ENCODE results near the gene FGD1. TPM values are rescaled to one million over a fixed set of nuclear protein-coding genes. Genes with fewer than 3 reads are reported as not detected.

The FGD1 gene
- total and polyA plus RNA-seq, 2 of the 4 experiments (the other 2 are of a cell fraction) = 2.0 to 12.3 TPM

- Histone ChIP-seq H3K79me1 (ENCODE audit: low read depth in 1 of 2, low read length in 2 of 2) (peaks cover 0 to 29% of the 10 kb centered on the region in 2 experiments; a peak in 3 of 4 replicates), H4K20me1 (ENCODE audit: insufficient read depth, low read length) (no peaks in the 10 kb centered on the region), H2BK20ac (ENCODE audit: low read depth, low read length) (no peak overlapping the region; the same call in 1 of the 2 replicates), H3K36me3 (ENCODE audit: control insufficient read depth, insufficient read depth, low read length) (no peaks in the 10 kb centered on the region), H3K18ac (ENCODE audit: low read depth, low read length) (peak overlapping the region; percentile 74; the same call in 1 of the 2 replicates), H2BK15ac (ENCODE audit: low read depth, low read length) (0 out of 3 replicates have a peak overlapping the region, but pooled peaks have one; percentile 10), H4K8ac (ENCODE audit: low read depth in 2 of 2, low read length in 2 of 2) (peak overlapping the region; percentile 97 to 98), H3K9me3 (ENCODE audit: control insufficient read depth, insufficient read depth, low read length) (0 out of 2 replicates have a peak, but pooled peaks cover 2% of the 10 kb centered on the region), H3K23ac (ENCODE audit: low read depth, low read length) (peak overlapping the region; percentile 54; the same call in 1 of the 2 replicates), H2AK5ac (ENCODE audit: low read depth, low read length) (peak overlapping the region; percentile 89; the same call in 1 of the 2 replicates), H3K4me1 (ENCODE audit: control insufficient read depth, insufficient read depth, low read length) (peaks cover under 1% of the 10 kb centered on the region), H3K4me3 (ENCODE audit: insufficient read depth, low read depth, low read length) (no peak overlapping the region; the same call in 1 of the 2 replicates), H3K56ac (ENCODE audit: extremely low read depth, insufficient read depth, low read length) (peak overlapping the region; percentile 39; the same call in 1 of the 2 replicates), H3K4ac (ENCODE audit: low read depth, low read length) (peak overlapping the region; percentile 92), H3K9me1 (ENCODE audit: insufficient read depth, low read length) (no peaks in the 10 kb centered on the region), H2BK120ac (ENCODE audit: low read depth, low read length) (no peak overlapping the region), H4K5ac (ENCODE audit: low read depth, low read length) (peak overlapping the region; percentile 91), H3K9ac (ENCODE audit: low read depth, low read length) (peak overlapping the region; percentile 73; the same call in 1 of the 2 replicates), H3K4me2 (ENCODE audit: low read depth, low read length) (peak overlapping the region; percentile 62), H3K14ac (replicated peaks; ENCODE audit: low read depth, low read length) (peak overlapping the region; percentile 92), H3K27ac (ENCODE audit: insufficient read depth, low read length) (peak overlapping the region; percentile 90; the same call in 1 of the 2 replicates), H2BK5ac (ENCODE audit: low read depth, low read length, poor library complexity, severe bottlenecking) (peak overlapping the region; percentile 89), H2AK9ac (replicated peaks; ENCODE audit: low read depth, low read length, poor library complexity) (peak overlapping the region; percentile 65), H2AFZ (replicated peaks; ENCODE audit: low read length, poor library complexity) (peak overlapping the region; percentile 80), H3K27me3 (ENCODE audit: control insufficient read depth, insufficient read depth, low read length) (no peaks in the 10 kb centered on the region), H4K91ac (ENCODE audit: insufficient read depth, low read depth, low read length) (peak overlapping the region; percentile 89)
- ChIA-PET CTCF (no interaction called here), POLR2A (ENCODE audit: unreplicated experiment) (no interaction called here)
- TF ChIP-seq FOS (IDR thresholded peaks at IDR 0.05; ENCODE audit: low read depth, low read length) = no peak
- no peak for TF ChIP-seq CHD1 (IDR thresholded peaks at IDR 0.05; ENCODE audit: low read depth, low read length)
- no peak for TF ChIP-seq MAZ (IDR thresholded peaks at IDR 0.05; ENCODE audit: borderline replicate concordance, low read depth, low read length)
- no peak for TF ChIP-seq ELK1 (IDR thresholded peaks at IDR 0.05; ENCODE audit: borderline replicate concordance, low read depth, low read length)
- no peak for TF ChIP-seq MXI1 (IDR thresholded peaks at IDR 0.05; ENCODE audit: borderline replicate concordance, low read depth, low read length)
- no peak for TF ChIP-seq SMC3 (IDR thresholded peaks at IDR 0.05; ENCODE audit: low read depth, low read length)
- TF ChIP-seq CTCF (conservative IDR thresholded peaks at IDR 0.05; ENCODE audit: low read depth, low read length) = no peak
- no peak for TF ChIP-seq RAD21 (IDR thresholded peaks at IDR 0.05; ENCODE audit: low read length)
- TF ChIP-seq POLR2A (IDR thresholded peaks at IDR 0.05; ENCODE audit: low read depth, low read length) = no peak
- TF ChIP-seq NFE2L2 (IDR thresholded peaks at IDR 0.05; ENCODE audit: low read depth, low read length) = no peak
- no peak for TF ChIP-seq CEBPB (IDR thresholded peaks at IDR 0.05; ENCODE audit: low read depth, low read length)
- no peak for TF ChIP-seq RCOR1 (IDR thresholded peaks at IDR 0.05; ENCODE audit: insufficient replicate concordance, low read length)
- TF ChIP-seq USF2 (IDR thresholded peaks at IDR 0.05; ENCODE audit: low read depth, low read length) = no peak
- no peak for TF ChIP-seq RFX5 (IDR thresholded peaks at IDR 0.05; ENCODE audit: low read depth, low read length)
- no peak for TF ChIP-seq MAFK (IDR thresholded peaks at IDR 0.05; ENCODE audit: low read depth, low read length)
- TF ChIP-seq BHLHE40 (IDR thresholded peaks at IDR 0.05; ENCODE audit: low read depth, low read length) = no peak
- in situ Hi-C loops (cut with MboI; ENCODE audit: low sequenced_read_pairs) = no loop called here
- DNase-seq (no peak), ATAC-seq (ENCODE audit: low read depth) (no peak)
- dilution Hi-C loops (cut with HindIII; ENCODE audit: low sequenced_read_pairs, unreplicated experiment) = no loop called here
- intact Hi-C loops (cut with micrococcal nuclease) = loop anchor here (2.0 kb wide), 1 partner anchor 32 kb away; the partner anchor contains the start of gene FGD1
- no CpG with 5 or more reads among the region's 3 CpGs for WGBS, 2 experiments (ENCODE audit: extremely low coverage in 2 of 2, insufficient read length in 1 of 2)
- no TSS peak for BruUV-seq (replicated peaks)
These were observed 33.1 kb upstream of the FGD1 start for GRCh38 chrX:54529151-54529550.
